Activated CD4-positive, alpha-beta T cell treated with anti-CD3 and anti-CD28 coated beads, Interleukin-2, amount 50 U/mL, for 24 hours (primary cell): ENCODE data around the gene PTPRN2.

Source experiments
- DNase-seq, 2 donors: peaks; one replicate each; pipeline ENCODE4 v3.0.0-alpha.2; 2020; ENCODE audit warnings: low read depth in 1 of 2, low spot score in 1 of 2

Gene PTPRN2

GRCh38 chr7:158246960-158247673 is 340.5 kb downstream of the PTPRN2 start:
- DNase-seq, result no peak

GRCh38 chr7:158246272-158246959 is 341.2 kb downstream of the PTPRN2 start:
- DNase-seq, result no peak

GRCh38 chr7:158245724-158246041 is 341.9 kb downstream of the PTPRN2 start:
- DNase-seq, result no peak

- DNase-seq, result no peak
Observed at GRCh38 chr7:158244873-158245723, 342.5 kb downstream of the PTPRN2 start.

- no peak for DNase-seq
Observed at GRCh38 chr7:158244430-158244829, 343.2 kb downstream of the PTPRN2 start.

- no peak for DNase-seq
Observed at GRCh38 chr7:158241919-158242318, 345.7 kb downstream of the PTPRN2 start.

GRCh38 chr7:158240801-158241200 is 346.8 kb downstream of the PTPRN2 start:
- DNase-seq, result no peak

GRCh38 chr7:158239290-158239981 is 348.2 kb downstream of the PTPRN2 start:
- DNase-seq, result no peak

GRCh38 chr7:158238616-158239289 is 348.9 kb downstream of the PTPRN2 start:
- no peak for DNase-seq

GRCh38 chr7:158237672-158238335 is 349.8 kb downstream of the PTPRN2 start:
- no peak for DNase-seq

GRCh38 chr7:158236400-158236799 is 351.2 kb downstream of the PTPRN2 start:
- no peak for DNase-seq

- DNase-seq, result no peak
Observed at GRCh38 chr7:158235862-158236261, 351.8 kb downstream of the PTPRN2 start.

GRCh38 chr7:158229945-158230344 is 357.7 kb downstream of the PTPRN2 start:
- DNase-seq, result no peak

- no peak for DNase-seq
Observed at GRCh38 chr7:158228986-158229385, 358.6 kb downstream of the PTPRN2 start.

GRCh38 chr7:158228131-158228530 is 359.5 kb downstream of the PTPRN2 start:
- DNase-seq, result no peak

GRCh38 chr7:158227258-158227984 is 360.2 kb downstream of the PTPRN2 start:
- DNase-seq, result no peak

GRCh38 chr7:158216198-158216597 is 371.4 kb downstream of the PTPRN2 start:
- no peak for DNase-seq

- no peak for DNase-seq
Observed at GRCh38 chr7:158209435-158209834, 378.2 kb downstream of the PTPRN2 start.

- no peak for DNase-seq
Observed at GRCh38 chr7:158206341-158206740, 381.3 kb downstream of the PTPRN2 start.

GRCh38 chr7:158204453-158204852 is 383.2 kb downstream of the PTPRN2 start:
- DNase-seq, result no peak
